GM19023 (cell line): ENCODE results near the gene SMYD2.
"Not testable (repeated sequence)": the region's sequence is repeated elsewhere in the genome, so short reads cannot be mapped to it uniquely, and the experiment has no call there.

Source experiments
- ATAC-seq: cut with Tn5 transposase; IDR thresholded peaks from one replicate; pipeline ENCODE4 v1.9.1; 2021; ENCODE audit warnings: mild to moderate bottlenecking, moderate library complexity; ENCODE audit not compliant: unreplicated experiment

SMYD2 gene

GRCh38 chr1:214271174-214271858 is 9.6 kb upstream of the SMYD2 start:
- no peak for ATAC-seq

- no peak for ATAC-seq
Observed at GRCh38 chr1:214271995-214272731, 8.8 kb upstream of the SMYD2 start.

- no peak for ATAC-seq
Observed at GRCh38 chr1:214272964-214273533, 7.9 kb upstream of the SMYD2 start.

- not testable (repeated sequence) for ATAC-seq
Observed at GRCh38 chr1:214275700-214276099, 5.3 kb upstream of the SMYD2 start.

- no peak for ATAC-seq
Observed at GRCh38 chr1:214276786-214277185, 4.2 kb upstream of the SMYD2 start.

GRCh38 chr1:214277704-214278635 is 3.0 kb upstream of the SMYD2 start:
- no peak for ATAC-seq

- peak; percentile 12 for ATAC-seq
Observed at GRCh38 chr1:214280386-214281020, 456 bp upstream of the SMYD2 start.

- no peak for ATAC-seq
Observed at GRCh38 chr1:214281720-214282629, 1.0 kb downstream of the SMYD2 start.

- no peak for ATAC-seq
Observed at GRCh38 chr1:214282630-214283242, 1.8 kb downstream of the SMYD2 start.

- no peak for ATAC-seq
Observed at GRCh38 chr1:214285610-214286440, 4.9 kb downstream of the SMYD2 start.

GRCh38 chr1:214287884-214288283 is 6.9 kb downstream of the SMYD2 start:
- no peak for ATAC-seq

- ATAC-seq, result no peak
Observed at GRCh38 chr1:214289574-214290272, 8.8 kb downstream of the SMYD2 start.

- no peak for ATAC-seq
Observed at GRCh38 chr1:214290424-214291037, 9.6 kb downstream of the SMYD2 start.

GRCh38 chr1:214292322-214292721 is 11.4 kb downstream of the SMYD2 start:
- ATAC-seq, result no peak

- ATAC-seq, result no peak
Observed at GRCh38 chr1:214295934-214296333, 15.0 kb downstream of the SMYD2 start.

- ATAC-seq, result no peak
Observed at GRCh38 chr1:214296860-214297745, 16.1 kb downstream of the SMYD2 start.
